Naive thymus-derived CD8-positive, alpha-beta T cell (primary cell): ENCODE measurements around the gene ARHGAP22. TPM values are rescaled to one million over a fixed set of nuclear protein-coding genes. Genes with fewer than 3 reads are reported as not detected.

ENCODE experiments used
- ATAC-seq, 2 donors: fragments of 150-1000 bp; cut with Tn5 transposase in 1 of 2; sonication (Bioruptor Pico), chemical (Tn5 transposase) in 1 of 2; 1 replicate in 1 of 2; 2 replicates in 1 of 2; pipeline ENCODE4 v1.10.0; 2021; ENCODE audit warnings: mild to moderate bottlenecking in 2 of 2, moderate library complexity in 2 of 2
- POLR2A ChIA-PET: fragments of 350-600 bp; sonication (Branson Sonifier 250); formaldehyde crosslinking; loops from one replicate; lab custom pipeline; 2021; ENCODE audit warnings: antibody characterized with exemption; lab: Charles Lee
- DNase-seq, 10 donors: peaks; one replicate each; pipeline versions ENCODE4 v3.0.0 to v3.0.0-alpha.2; 2020 to 2022
- H3K27ac Mint-ChIP-seq, 10 donors: one replicate each; pipeline ENCODE4 v1.8.0; 2020 to 2022; ENCODE audit warnings: mild to moderate bottlenecking in 10 of 10, mixed read lengths in 10 of 10, moderate library complexity in 4 of 10, inconsistent platforms in 1 of 10
- H3K27me3 Mint-ChIP-seq, 5 donors: one replicate each; pipeline ENCODE4 v1.8.0; 2021 to 2022; ENCODE audit warnings: mixed read lengths in 5 of 5
- H3K36me3 Mint-ChIP-seq, 3 donors: one replicate each; pipeline ENCODE4 v1.8.0; 2020 to 2022; ENCODE audit warnings: mixed read lengths in 3 of 3, mild to moderate bottlenecking in 2 of 3, inconsistent platforms in 1 of 3
- H3K4me1 Mint-ChIP-seq, 4 donors: one replicate each; pipeline ENCODE4 v1.8.0; 2021 to 2022; ENCODE audit warnings: mixed read lengths in 4 of 4
- H3K4me3 Mint-ChIP-seq, 10 donors: one replicate each; pipeline ENCODE4 v1.8.0; 2020 to 2022; ENCODE audit warnings: mild to moderate bottlenecking in 10 of 10, mixed read lengths in 10 of 10, moderate library complexity in 6 of 10, inconsistent platforms in 1 of 10
- H3K9me3 Mint-ChIP-seq, 9 donors: one replicate each; pipeline ENCODE4 v1.8.0; 2020 to 2022; ENCODE audit warnings: mixed read lengths in 9 of 9, mild to moderate bottlenecking in 3 of 9, inconsistent platforms in 1 of 9, moderate library complexity in 1 of 9
- polyA plus RNA-seq, 3 donors: library from polyadenylated mRNA; unstranded; fragments of 300-500 nt; fragmentation: Illumina TruSeq; gene quantifications; one replicate each; pipeline ENCODE4 v1.2.3, GENCODE V29; 2021
- total RNA-seq, 8 experiments: library from RNA in 2 of 8; stranded (reverse) in 2 of 8; gene quantifications; one replicate each; pipeline ENCODE4 v1.2.3 and lab custom pipeline; 2021 to 2026

Gene ARHGAP22
- total and polyA plus RNA-seq, 5 experiments from 2014 or later = 0.88 TPM; not detected in 4

DNA sequence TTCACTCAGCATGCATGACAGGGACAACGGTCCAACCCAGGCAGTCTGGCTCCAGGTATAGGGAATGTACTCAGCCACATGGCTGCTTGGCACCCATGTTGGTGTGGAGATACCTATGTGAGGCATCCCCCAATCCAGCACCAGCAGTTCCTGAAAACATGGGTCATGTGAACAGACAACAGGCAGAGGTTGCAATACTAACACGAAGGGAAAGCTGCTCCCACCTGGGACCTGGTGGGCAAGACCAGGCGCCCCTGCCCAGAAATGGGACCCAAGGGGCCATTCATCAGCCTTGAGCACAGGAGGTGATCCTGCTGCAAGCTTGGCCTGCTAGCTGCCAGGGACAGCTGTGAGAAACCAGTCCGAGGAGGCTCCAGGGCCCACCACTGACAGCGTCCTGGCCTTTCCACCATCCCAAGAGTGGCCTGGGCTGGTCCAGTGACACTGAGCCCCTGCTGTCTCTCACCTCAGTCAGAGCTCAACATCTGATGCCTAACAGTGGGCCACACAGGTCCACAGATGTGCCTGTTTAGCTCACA, 142.3 kb downstream of the ARHGAP22 start:
- Mint-ChIP-seq H3K27ac (no peak overlapping the region), H3K36me3 (no peaks in the 10 kb centered on the region), H3K4me1 (no peaks in the 10 kb centered on the region), H3K9me3 (peaks cover 0 to 2% (median 0%) of the 10 kb centered on the region in 9 donors), H3K4me3 (no peak overlapping the region), H3K27me3 (peaks cover 0 to 6% (median 0%) of the 10 kb centered on the region in 5 donors)
- DNase-seq = peak in 1 of 10 donors; percentile 23
- no peak for ATAC-seq
- POLR2A ChIA-PET = interaction anchor here (0.5 kb wide), 1 partner anchor 67 kb away, joined by 3 read pairs; no protein-coding TSS in a partner anchor

DNA sequence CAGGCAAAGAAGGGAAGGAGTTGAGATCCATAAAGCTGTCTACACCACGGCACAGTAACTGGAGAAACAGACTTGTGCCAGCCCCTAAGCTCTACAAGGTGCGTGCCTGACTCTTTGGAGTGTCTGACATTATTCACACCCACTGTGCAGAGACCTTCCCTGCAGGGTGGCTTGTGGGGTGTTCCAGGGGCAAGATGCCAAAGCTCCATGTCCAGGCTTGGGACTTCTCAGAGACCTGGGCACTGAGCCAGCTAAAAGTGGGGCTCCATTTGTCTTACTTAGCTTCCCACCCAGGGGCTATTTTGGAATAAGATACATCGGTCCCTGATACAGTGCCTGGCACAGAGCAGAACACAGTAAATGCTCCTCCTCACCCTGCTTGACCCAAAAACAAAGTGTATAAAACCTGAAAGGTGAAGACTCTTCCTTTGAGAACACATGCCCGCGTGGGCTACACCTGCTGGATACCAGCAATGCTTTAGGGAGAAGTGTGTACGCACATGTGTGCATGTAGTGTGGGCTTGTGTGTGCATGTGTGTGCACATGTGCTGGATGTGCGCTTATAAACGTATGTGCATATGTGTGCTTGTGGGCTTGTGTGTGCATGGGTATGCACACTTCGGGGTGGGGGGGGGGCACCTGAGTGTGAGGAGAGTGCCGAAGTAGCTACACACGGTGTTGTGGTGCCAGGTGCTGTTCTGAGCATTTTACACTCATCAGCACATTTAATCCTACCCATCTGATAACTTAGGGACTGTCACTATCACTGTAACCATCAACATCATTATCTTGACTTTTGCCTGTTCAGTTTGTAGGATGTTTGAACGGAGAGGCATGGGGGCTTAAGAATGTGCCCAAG, 143.0 kb downstream of the ARHGAP22 start:
- no peak overlapping the region for H3K27ac Mint-ChIP-seq
- peaks cover 0 to 2% (median 0%) of the 10 kb centered on the region in 9 donors for H3K9me3 Mint-ChIP-seq
- DNase-seq = peak in 1 of 10 donors; percentile 26

DNA sequence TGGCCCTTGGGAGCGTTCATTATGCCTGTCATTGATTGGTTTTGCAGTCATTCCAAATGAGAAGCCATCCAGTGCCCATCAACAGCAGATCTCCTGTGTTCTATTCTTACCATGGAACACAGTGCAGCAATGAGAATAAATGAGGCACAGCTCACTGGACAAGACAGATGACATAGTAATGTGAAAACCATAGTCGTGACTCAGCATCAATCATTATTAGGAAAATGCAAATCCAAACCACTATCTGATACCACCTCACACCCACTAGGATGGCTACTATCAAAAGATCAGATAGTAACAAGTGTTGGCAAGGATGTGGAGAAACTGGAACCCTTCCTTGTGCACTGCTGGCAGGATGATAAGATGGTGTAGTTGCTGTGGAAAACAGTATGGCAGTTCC, 144.7 kb downstream of the ARHGAP22 start:
- Mint-ChIP-seq H3K4me1 (peaks cover 0 to 3% (median 0%) of the 10 kb centered on the region in 4 donors), H3K27me3 (peaks cover 0 to 15% (median 4%) of the 10 kb centered on the region in 5 donors)

More for the DNA sequence above, 143.0 kb downstream of the ARHGAP22 start:
- H3K36me3 Mint-ChIP-seq = no peaks in the 10 kb centered on the region
- H3K4me3 Mint-ChIP-seq = no peak overlapping the region
- H3K27me3 Mint-ChIP-seq = peaks cover 0 to 11% (median 4%) of the 10 kb centered on the region in 5 donors
- POLR2A ChIA-PET = no interaction called here
- H3K4me1 Mint-ChIP-seq = peaks cover 0 to 3% (median 0%) of the 10 kb centered on the region in 4 donors
- ATAC-seq = no peak

DNA sequence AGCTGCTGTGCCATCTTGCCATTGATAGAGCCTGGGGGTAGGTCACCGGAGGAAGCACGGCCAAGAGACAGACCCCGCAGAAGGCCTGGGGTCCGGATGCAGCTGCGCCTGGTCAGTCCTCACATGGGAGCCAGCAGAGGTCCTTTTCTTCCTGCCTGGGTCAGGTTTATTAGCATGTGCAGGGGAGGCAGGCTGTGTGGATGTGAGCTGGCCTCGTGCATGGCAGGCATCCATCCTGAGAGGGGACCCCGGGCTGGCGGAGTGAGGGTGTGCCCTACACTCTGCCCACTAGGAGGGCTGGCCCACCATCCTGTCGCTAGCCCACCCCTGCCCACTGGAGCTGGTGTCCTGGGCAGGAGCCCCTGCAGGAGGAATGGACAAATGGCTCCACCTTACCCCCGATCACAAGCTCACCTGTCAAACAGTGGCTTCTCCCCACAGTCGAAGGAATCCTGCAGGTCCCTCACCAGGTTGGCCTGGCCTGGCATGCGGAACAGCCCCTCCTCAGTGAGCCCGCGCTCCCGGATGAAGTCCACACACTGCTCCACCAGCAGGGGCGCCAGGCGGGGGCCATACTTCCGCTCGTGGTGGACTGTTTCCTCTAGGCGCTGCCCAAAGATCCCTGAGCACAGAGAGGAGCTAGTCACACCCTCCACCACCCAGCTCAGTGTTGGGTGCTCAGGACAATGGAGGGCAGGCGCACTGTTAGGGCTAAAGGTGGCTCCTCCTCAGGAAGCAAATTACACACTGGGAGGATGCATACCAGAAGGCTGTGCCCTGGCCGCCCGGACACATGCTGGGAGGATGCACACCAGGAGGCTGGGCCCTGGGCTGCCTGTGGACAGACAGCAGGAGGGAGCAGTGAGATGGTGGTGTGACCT, 145.4 kb downstream of the ARHGAP22 start:
- no peak overlapping the region for H3K4me3 Mint-ChIP-seq
- H3K9me3 Mint-ChIP-seq = peaks cover 0 to 2% (median 0%) of the 10 kb centered on the region in 9 donors
- ATAC-seq (no peak), DNase-seq (peak in 2 of 10 donors; percentile 15 to 45)
- no peaks in the 10 kb centered on the region for H3K36me3 Mint-ChIP-seq
- no peak overlapping the region for H3K27ac Mint-ChIP-seq
- H3K4me1 Mint-ChIP-seq = peaks cover 0 to 3% (median 0%) of the 10 kb centered on the region in 4 donors
- POLR2A ChIA-PET = no interaction called here
- H3K27me3 Mint-ChIP-seq = peaks cover 0 to 15% (median 4%) of the 10 kb centered on the region in 5 donors

More for the DNA sequence above, 144.7 kb downstream of the ARHGAP22 start:
- ATAC-seq (no peak), DNase-seq (no peak)
- Mint-ChIP-seq H3K36me3 (no peaks in the 10 kb centered on the region), H3K9me3 (peaks cover 0 to 2% (median 0%) of the 10 kb centered on the region in 9 donors), H3K4me3 (no peak overlapping the region), H3K27ac (no peak overlapping the region)
- POLR2A ChIA-PET = no interaction called here

DNA sequence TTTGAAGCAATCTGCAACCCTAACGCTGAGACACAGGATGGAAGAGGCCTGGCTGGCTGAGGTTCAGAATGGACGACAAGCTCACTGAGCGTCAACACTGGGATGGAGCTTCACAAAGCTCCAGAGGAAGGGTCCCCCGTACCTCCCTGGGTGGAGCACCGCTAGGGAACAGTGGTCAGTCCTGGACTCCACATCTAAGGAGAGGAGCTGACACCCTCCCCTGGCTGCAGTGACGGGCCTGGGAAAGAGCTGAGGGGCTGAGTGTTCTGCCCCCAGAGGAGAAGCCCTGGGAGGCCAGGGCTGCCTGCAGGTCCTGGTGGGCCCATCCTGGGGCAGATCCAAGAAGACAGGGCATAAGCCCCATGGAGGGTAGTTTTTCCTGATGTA, 146.2 kb downstream of the ARHGAP22 start:
- Mint-ChIP-seq H3K27ac (no peak overlapping the region), H3K9me3 (no peaks in the 10 kb centered on the region), H3K36me3 (no peaks in the 10 kb centered on the region), H3K4me3 (no peak overlapping the region), H3K27me3 (peaks cover 0 to 15% (median 4%) of the 10 kb centered on the region in 5 donors), H3K4me1 (peaks cover 0 to 3% (median 0%) of the 10 kb centered on the region in 4 donors)
- no peak for DNase-seq
- POLR2A ChIA-PET = no interaction called here
- no peak for ATAC-seq

DNA sequence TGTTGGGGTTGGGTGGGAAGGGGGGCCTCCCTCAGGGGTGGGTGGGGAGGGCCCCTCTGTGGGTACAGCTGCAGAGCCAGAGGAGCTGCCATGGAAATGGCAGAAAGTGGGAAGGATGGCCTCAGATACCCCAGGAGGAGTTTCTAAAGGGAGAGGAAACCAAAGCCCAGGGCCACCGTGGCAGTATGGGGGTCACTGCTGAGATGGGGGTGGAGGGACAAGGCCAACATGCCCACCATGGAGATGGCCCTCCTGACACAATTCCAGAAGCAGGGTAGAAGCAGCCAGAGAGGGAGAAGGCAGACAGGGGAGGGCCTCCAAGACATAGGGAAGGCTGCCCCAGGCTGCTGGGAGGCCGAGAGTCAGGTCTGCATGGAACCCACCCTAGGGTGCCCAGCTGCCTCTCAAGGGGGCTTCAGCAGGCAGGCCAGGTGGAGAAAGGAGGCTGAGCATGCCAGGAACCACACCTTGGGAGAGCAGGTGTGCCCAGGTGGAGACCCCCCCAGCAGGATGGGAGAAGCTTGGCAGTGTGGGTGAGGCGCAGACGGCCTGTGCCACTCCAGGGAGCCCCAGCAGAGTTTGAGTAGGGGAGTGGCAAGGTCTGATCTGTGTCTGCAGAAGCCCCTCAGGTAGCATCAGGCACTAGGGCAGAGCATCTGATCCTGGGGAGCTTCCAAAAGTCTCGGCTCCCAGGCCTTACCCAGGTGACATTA, 146.8 kb downstream of the ARHGAP22 start:
- peak in 1 of 10 donors; percentile 9 for DNase-seq
- POLR2A ChIA-PET = no interaction called here
- H3K4me3 Mint-ChIP-seq = no peak overlapping the region
- no peak overlapping the region for H3K27ac Mint-ChIP-seq
- H3K4me1 Mint-ChIP-seq = peaks cover 0 to 3% (median 0%) of the 10 kb centered on the region in 4 donors
- peaks cover 0 to 15% (median 4%) of the 10 kb centered on the region in 5 donors for H3K27me3 Mint-ChIP-seq
- no peaks in the 10 kb centered on the region for H3K9me3 Mint-ChIP-seq
- no peak for ATAC-seq
- H3K36me3 Mint-ChIP-seq = no peaks in the 10 kb centered on the region

DNA sequence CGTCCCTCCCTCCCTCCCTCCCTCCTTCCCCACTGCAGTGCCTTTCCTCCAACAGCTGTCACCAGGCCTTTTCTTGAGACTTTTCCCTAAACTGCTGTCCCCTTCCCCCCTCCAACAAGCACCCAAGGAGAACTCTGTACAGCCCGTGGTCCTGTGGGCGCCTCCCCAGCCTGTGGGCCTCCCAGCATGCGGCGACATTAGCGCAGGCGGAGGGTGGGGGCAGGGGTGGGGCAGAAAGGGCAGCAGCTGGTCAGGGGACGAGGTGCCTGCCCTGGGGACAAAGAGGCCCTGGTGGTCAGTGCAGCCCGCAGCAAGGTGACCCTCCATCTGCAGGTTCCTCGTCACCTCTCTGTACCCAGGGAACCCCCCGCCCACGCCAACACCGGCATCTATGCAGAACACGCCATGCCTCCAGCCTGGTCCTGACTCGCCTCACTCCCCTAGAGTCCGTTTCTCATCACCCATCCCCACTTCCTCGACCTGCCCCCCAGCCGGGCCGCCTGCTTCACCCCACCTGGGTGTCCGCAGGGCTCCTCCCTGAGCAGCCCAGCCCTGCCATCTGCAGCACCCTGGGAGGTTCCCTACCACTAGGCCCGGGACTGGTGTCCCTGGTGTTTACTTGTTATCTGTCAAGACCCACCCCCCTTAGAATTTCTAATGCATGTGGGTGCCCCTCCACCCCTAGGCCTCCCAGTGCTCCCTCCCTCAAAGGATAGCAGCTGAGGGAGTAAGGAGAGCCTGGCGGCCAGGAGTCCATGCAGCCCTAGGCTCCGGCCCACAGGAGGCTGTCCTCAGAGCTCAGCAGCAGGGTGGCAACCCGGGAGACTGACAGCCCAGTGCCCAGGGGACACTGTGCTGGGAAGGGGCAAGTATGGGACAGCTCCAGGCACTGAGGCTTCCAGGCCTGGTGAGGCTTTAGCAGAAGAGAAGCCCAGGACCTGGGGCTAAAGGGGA, 147.8 kb downstream of the ARHGAP22 start:
- DNase-seq (peak in 1 of 10 donors; percentile 14), ATAC-seq (no peak)
- no peak overlapping the region for H3K4me3 Mint-ChIP-seq
- H3K36me3 Mint-ChIP-seq = no peaks in the 10 kb centered on the region
- no peaks in the 10 kb centered on the region for H3K9me3 Mint-ChIP-seq
- POLR2A ChIA-PET = interaction anchor here (0.5 kb wide), 1 partner anchor 101 kb away, joined by 6 read pairs; no protein-coding TSS in a partner anchor
- H3K27ac Mint-ChIP-seq = no peak overlapping the region
- peaks cover 0 to 15% (median 6%) of the 10 kb centered on the region in 5 donors for H3K27me3 Mint-ChIP-seq
- H3K4me1 Mint-ChIP-seq = peaks cover 0 to 3% (median 0%) of the 10 kb centered on the region in 4 donors

DNA sequence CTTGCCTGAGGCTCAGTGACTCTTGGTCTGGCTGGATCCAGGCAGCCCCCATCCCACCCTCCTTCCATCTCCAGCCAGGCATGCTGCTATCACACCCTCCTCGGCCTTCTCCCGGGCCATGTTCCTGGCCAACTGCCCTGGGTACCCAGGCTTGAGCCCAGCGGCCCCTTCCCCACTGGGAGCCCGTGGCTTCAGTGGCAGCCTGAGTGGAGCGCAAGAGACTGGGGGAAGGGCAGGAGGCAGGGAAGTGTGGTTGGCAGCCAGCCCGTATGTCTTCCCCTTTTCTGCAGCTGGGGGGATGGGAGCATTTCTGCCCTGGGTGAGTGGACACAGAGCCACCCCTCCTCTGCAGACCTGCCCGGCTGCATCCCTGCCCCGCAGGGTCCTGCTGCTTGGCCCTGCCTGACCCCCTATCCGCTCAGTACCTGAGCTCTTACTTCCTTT, 148.5 kb downstream of the ARHGAP22 start:
- H3K4me3 Mint-ChIP-seq = no peak overlapping the region
- no peaks in the 10 kb centered on the region for H3K9me3 Mint-ChIP-seq
- peaks cover 0 to 3% (median 0%) of the 10 kb centered on the region in 4 donors for H3K4me1 Mint-ChIP-seq
- no peak overlapping the region for H3K27ac Mint-ChIP-seq
- ATAC-seq (no peak), DNase-seq (peak in 1 of 10 donors; percentile 15)
- peaks cover 0 to 17% (median 11%) of the 10 kb centered on the region in 5 donors for H3K27me3 Mint-ChIP-seq
- POLR2A ChIA-PET = no interaction called here
- no peaks in the 10 kb centered on the region for H3K36me3 Mint-ChIP-seq

DNA sequence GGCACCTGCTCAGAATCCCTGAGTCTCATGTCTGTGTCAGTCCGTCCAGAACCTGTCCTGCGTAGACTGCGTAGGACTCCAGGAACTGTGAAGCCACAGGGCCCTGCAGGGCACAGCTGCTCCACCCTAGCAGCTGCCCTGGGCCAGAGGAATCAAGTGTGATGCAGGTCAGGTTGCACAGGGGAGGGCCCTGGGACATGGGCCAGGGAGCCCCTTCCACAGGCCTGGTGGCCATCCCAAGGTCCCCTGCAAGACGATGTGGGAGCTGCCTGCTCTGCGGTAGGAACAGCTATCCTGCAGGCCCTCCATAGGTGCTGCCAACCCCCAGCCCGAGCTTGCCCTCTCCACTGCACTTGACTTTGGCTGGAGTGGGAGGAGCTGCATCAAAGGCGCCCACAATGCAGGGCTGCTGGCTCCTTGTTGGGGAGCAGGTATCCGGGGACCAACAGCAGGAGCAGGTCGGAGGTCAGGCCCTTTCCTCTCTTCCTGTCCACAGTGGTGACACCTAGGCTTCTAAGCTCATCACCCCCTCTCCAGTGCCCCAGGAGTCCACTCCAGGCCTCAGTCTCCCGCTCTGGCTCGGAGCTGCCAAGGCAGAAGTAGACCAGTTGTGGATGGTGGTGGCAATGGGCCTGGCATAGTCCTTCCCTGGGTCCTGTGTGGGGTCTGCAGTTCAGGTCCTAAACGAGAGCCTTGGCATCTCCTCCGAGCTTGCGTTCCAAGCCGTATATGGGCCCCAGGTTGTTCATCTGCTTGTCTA, 149.3 kb downstream of the ARHGAP22 start:
- ATAC-seq = no peak
- peaks cover 0 to 3% (median 0%) of the 10 kb centered on the region in 4 donors for H3K4me1 Mint-ChIP-seq
- peak in 1 of 10 donors; percentile 14 for DNase-seq
- no peak overlapping the region for H3K27ac Mint-ChIP-seq
- H3K36me3 Mint-ChIP-seq = no peaks in the 10 kb centered on the region
- POLR2A ChIA-PET = no interaction called here
- no peaks in the 10 kb centered on the region for H3K9me3 Mint-ChIP-seq
- no peak overlapping the region for H3K4me3 Mint-ChIP-seq
- peaks cover 0 to 17% (median 11%) of the 10 kb centered on the region in 5 donors for H3K27me3 Mint-ChIP-seq

DNA sequence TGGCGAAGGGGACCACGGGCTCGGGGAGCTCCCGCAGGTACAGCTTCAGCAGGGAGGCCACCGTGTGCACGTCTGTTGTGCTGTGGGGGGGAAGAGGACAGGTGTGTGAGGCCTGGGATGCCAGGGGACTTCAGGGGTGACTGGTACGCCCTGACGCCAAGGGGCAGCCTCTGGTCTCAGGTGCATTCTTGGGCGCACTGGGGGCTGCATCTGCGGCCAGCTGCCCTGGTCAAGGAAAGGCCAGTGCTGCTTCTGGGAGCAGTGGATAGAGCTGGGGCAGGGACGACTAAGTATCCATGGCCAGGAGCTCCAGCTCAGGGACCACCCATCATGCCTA, 149.8 kb downstream of the ARHGAP22 start:
- Mint-ChIP-seq H3K9me3 (no peaks in the 10 kb centered on the region), H3K4me1 (peaks cover 0 to 3% (median 0%) of the 10 kb centered on the region in 4 donors)

More for the DNA sequence above, 149.8 kb downstream of the ARHGAP22 start:
- Mint-ChIP-seq H3K27ac (no peak overlapping the region), H3K27me3 (peaks cover 0 to 17% (median 11%) of the 10 kb centered on the region in 5 donors), H3K36me3 (no peaks in the 10 kb centered on the region), H3K4me3 (no peak overlapping the region)
- no peak for ATAC-seq
- peak in 1 of 10 donors; percentile 15 for DNase-seq
- POLR2A ChIA-PET = no interaction called here
